ENCODE measurements around the gene ZNF445.

DNA sequence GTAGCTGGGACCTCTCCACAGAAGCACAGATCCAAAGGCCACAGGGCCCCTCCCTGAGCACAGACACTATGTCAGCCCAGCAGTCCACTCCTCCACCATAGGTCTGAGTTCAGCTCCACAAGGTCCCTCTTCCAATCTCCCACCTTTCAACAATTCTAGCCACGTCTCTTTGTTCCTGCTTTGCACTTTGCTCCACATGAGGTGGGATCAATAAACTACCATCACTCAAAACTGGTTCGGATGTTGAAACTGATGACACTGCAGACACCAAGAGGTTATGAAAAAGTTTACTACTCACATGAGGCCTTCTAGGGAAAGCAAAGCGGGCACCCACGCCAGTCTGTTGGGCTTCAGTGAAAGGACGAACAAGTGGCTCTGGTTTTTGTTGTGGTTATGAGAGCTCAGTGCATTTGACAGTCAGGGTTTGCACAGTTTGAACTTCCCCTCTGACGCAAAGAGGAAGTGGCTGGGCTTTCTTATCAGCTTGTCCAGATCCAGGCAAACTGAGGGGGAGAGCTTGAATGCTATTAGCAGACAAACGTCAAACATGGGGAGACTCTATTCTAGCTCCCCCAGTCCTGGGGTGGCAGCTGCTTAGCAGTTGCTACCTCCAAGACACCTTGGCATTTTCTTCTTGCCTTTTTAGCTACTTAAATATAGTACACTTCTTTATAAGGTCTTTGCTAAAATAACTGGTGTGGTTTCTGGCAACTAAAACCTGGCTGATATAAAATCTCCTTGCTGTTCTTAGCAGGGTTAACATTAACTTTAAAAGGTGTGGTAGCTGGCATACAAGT lies 37.8 kb downstream of the ZNF445 start:
- TF ChIP-seq, protein P1, sequence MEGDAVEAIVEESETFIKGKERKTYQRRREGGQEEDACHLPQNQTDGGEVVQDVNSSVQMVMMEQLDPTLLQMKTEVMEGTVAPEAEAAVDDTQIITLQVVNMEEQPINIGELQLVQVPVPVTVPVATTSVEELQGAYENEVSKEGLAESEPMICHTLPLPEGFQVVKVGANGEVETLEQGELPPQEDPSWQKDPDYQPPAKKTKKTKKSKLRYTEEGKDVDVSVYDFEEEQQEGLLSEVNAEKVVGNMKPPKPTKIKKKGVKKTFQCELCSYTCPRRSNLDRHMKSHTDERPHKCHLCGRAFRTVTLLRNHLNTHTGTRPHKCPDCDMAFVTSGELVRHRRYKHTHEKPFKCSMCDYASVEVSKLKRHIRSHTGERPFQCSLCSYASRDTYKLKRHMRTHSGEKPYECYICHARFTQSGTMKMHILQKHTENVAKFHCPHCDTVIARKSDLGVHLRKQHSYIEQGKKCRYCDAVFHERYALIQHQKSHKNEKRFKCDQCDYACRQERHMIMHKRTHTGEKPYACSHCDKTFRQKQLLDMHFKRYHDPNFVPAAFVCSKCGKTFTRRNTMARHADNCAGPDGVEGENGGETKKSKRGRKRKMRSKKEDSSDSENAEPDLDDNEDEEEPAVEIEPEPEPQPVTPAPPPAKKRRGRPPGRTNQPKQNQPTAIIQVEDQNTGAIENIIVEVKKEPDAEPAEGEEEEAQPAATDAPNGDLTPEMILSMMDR (conservative IDR thresholded peaks at IDR 0.05): no peak
- no peak for TF ChIP-seq EZH2 (IDR thresholded peaks at IDR 0.05; ENCODE audit: low read depth)

Data from PC-9 (cell line).